HG03460 (cell line): ENCODE measurements around the gene SMAD3.
A peak's percentile ranks its signal among the peaks of the same experiment; 100 is the strongest.
"Not testable (repeated sequence)": the region's sequence is repeated elsewhere in the genome, so short reads cannot be mapped to it uniquely, and the experiment has no call there.

Experiments
- ATAC-seq: cut with Tn5 transposase; IDR thresholded peaks from one replicate; pipeline ENCODE4 v1.9.1; 2021; ENCODE audit not compliant: unreplicated experiment

Gene SMAD3

DNA sequence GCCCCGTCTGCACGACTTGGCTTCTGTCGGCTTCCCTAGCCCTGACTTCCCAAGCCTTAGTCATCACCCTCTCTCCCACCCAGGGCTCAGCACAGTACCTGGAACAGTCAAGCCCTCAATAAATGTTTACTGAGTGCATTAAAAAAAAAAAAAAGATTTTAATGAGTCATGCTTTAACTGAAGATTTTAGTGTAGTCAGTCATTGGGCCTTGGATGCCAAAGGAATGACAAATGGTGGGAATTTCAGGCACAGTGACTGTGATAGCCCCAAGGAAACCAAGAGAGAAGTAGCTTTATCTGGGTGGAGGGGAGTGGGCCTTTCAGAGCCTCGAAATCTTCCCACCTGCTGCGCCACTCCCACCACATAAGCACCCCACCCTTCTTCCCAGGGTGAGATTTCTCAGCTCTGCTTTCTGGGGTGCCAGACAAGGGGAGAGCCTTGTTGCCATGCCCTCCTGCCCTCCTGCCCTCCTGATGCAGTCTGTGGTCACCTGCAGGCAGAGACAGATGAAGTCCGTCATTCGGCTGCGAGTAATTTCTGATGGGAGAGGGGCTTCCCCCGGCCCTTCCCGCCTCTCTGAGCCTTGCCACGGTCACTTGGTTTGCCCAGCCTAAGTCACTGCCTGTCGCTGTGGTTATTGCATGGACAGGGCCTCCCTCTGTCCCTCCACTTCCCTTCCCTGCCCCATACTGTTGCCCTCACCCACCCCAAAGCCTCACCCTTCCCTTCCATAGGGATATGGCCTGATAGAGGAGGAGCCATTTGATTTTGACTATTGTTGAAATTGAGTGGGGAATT is 41.8 kb downstream of the SMAD3 start:
- ATAC-seq: no peak

- ATAC-seq: no peak
Observed at GRCh38 chr15:67108122-67108961, 42.9 kb downstream of the SMAD3 start.

- ATAC-seq: peak; percentile 52
Observed at GRCh38 chr15:67109141-67110034, 44.0 kb downstream of the SMAD3 start.

- ATAC-seq: peak; percentile 47
Observed at GRCh38 chr15:67110361-67110781, 45.0 kb downstream of the SMAD3 start.

DNA sequence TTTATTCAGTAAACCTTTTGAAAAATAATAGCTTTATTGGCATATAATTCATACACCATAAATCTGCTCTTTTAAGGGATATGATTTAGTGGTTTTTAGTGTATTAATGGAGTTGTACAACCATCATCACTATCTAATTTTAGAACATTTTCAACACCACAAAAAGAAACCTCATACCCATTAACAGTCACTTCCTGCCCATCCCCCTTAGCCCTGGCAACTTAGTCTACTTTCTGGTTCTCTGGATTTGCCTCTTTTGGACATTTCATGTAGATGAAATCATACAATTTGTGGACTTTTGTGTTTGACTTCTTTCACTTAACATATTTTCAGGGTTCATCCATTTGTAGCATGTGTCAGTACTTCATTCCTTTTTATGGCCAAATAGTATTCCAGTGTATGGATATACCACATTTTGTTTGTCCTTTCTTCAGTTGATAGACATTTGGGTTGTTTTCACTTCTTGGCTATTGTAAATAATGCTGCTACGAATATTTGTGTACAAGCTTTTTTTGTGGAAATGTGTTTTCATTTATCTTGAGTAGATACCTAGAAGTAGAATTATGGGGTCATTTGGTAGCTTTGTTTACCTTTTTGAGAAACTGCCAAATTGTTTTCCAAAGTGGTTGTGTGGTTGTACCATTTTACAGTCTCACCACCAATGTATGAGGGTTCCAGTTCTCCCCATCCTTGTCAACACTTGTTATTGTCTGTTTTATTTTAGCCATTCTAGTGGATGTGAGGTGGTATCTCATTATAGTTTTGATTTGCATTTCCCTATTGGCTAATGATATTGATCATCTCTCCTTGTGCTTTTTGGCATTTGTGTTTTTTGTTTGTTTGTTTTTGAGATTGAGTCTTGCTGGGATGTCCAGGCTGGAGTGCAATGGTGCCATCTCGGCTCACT is 45.8 kb downstream of the SMAD3 start:
- no peak for ATAC-seq

- no peak for ATAC-seq
Observed at GRCh38 chr15:67114046-67114445, 48.6 kb downstream of the SMAD3 start.

DNA sequence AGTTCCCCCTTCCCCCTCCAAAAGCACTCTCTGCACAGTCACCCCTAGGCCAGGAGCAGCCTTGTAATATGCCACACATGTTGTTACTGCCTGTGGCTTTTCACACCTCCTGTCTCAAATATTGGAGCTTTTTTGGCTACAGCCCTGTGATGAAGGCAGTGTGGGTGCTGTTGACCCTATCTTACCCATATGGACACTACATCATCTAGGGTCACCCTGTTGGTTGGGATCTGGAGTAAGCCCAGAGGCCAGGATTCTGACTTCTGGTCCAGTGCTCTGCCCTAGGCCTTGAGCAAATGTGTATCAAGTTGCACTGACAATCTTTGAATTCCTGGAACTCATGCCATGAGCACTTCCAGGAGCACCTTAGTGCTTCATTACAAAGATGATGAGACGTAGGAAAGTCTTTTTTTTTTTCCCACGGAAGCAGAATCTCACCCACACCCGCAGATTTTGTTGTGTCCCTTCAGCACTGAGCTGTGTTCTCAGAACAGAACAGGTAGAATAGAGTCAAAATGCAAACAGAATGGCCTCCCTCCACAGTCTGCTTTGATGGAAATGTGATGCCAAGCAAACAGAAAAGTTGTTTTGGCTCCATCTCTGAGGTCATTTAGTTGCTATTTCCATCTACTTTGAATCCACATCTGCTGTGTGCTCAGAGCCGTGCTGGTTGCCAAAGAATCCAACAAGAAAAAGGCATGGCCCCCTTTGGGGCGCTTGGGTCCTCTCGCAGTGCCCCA is 49.6 kb downstream of the SMAD3 start:
- ATAC-seq: no peak

DNA sequence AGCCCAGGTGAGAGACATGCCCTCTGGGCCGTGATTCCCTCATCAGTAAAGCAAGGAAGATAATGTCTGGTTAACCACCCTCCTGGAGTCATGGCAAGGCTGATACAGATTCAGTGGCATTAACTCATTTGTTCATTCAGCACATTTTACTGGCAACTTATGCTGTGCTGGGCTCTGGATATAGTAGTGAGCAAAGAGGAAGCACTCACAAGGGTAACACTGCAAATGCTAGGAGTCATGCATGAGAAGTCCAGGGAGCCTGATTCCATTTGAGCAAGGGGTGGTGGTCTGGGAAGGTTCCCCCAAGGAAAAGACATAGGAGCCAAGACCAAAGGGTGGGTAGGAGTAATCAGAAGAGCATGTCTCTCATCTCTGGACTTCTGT is 50.2 kb downstream of the SMAD3 start:
- no peak for ATAC-seq

GRCh38 chr15:67116742-67117141 is 51.3 kb downstream of the SMAD3 start:
- no peak for ATAC-seq

- ATAC-seq: no peak
Observed at GRCh38 chr15:67117370-67117769, 52.0 kb downstream of the SMAD3 start.

DNA sequence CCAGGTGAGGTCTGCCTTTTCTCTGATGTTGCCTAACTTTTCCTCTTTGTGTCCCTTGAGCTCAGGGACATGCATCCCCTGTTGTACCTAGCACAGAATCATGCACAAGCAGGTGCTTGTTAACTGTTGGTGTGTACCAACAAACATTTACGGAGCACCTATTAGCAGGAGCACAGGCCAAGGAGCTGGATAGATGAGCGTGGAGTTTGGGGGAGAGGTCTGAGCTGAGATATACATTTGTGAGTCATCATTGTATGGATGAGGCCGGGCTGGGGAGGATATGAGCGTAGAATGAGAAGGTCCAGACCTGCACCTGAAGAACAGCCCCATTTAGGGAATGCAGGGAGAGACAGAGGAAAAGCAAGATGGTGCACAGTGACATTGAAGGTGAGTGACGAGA is 53.4 kb downstream of the SMAD3 start:
- no peak for ATAC-seq

DNA sequence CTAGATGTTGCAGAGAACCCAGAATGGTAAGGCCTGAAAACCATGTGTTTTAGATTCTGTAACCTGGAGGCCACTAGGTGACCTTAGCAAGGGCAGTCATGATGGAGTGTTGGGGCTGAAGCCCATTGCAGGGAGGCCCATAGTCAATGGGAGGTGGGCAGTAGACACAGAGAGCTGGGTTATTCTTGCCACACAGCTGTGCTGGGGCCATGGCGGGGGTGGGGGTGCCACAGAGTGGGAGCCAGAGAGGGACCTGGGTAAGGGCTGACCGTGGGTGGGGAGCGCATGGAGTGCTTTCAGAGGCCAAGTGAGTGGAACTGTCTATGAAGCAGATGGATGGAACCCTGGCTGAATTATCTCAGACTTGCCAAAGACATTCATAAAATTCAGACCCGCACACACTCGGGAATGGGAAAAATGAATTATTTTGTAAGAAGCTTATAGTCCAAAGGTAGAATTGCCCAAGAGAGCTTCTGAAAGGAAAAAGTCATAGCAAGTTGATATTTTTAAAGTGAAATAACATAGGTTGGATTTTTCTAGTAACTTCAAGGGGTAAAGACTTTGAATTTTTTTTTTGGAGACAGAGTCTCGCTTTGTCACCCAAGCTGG is 53.9 kb downstream of the SMAD3 start:
- no peak for ATAC-seq

DNA sequence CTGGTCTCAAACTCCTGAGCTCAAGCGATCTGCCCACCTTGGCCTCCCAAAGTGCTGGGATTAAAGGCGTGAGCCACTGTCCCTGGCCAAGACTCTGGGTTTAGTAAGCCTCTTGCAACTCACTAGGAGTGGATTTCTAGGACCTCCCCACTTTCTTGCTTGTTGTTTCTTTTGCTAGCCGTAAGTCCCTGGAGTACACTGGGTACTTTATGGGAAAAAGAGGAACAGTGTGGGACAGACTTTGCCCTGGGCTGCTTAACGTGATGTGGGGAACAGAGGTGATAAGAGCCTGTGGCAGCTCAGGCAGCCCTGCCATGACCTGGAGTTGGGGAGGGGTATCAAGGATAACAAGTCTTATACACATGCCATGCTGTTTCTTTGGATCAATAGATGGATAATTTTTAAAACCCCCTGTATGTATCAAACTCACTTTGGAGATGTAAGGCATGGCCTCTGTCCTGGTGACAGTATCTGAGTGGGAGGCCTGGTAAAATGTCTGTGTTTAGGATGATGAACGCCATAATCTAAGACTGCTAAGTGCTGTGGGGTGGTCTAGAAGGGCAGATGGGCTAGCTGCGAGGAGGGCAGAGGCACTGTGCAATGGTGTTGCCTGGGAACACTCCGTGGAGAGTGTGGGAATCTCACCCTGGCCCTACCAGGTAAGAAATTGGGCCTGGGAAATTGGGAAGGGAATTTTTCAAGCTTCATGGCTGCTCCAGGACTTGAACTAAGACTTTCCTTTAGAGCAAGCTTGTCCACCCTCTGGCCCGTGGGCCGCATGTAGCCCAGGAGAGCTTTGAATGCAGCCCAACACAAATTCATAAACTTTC is 54.8 kb downstream of the SMAD3 start:
- no peak for ATAC-seq

- peak; percentile 65 for ATAC-seq
Observed at GRCh38 chr15:67120839-67121643, 55.6 kb downstream of the SMAD3 start.

GRCh38 chr15:67121644-67122605 is 56.5 kb downstream of the SMAD3 start:
- ATAC-seq: no peak

DNA sequence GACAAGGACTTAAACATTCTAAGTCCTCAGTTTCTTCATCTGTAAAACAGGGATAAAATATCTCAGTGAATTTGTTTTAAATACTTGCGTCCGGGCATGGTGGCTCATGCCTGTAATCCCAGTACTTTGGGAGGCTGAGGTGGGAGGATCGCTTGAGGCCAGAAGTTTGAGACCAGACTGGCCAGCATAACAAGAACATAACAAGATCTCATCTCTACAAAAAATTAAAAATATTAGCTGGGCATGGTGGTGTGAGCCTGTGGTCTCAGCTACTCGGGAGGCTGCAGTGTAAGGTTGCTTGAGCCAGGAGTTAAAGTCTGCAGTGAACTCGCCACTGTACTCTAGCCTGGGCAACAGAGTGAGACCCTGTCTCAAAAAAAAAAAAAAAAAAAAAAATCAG is 57.4 kb downstream of the SMAD3 start:
- not testable (repeated sequence) for ATAC-seq
